GM13976 (cell line): Measurements from ENCODE around the gene PDP2.

ENCODE experiments used
- DNase-seq: peaks from one replicate; pipeline ENCODE4 v3.0.0; 2012; ENCODE audit warnings: low spot score
- CTCF ChIP-seq: IDR thresholded peaks from 2 replicates; pipeline ENCODE4 v1.5.1; 2012; ENCODE audit warnings: borderline replicate concordance, mild to moderate bottlenecking; ENCODE audit not compliant: insufficient read depth; ENCODE audit errors: extremely low read depth, missing control alignments, control extremely low read depth
- in situ Hi-C: fragments of 300-500 bp; cut with MboI; formaldehyde crosslinking; loops from one replicate; pipeline ENCODE4 v1.12.0; 2022; ENCODE audit warnings: low sequenced_read_pairs, mixed read lengths, inconsistent platforms; ENCODE audit not compliant: unreplicated experiment

Gene PDP2

GRCh38 chr16:66915041-66915440, 34.7 kb downstream of the PDP2 start:
- DNase-seq: no peak
- in situ Hi-C loops: no loop called here
- no peak for TF ChIP-seq CTCF

- in situ Hi-C loops: no loop called here
- no peak for DNase-seq
- TF ChIP-seq CTCF: no peak
These were observed 36.2 kb downstream of the PDP2 start for GRCh38 chr16:66916518-66916917.

GRCh38 chr16:66917741-66918140, 37.4 kb downstream of the PDP2 start:
- no peak for DNase-seq
- TF ChIP-seq CTCF: no peak
- in situ Hi-C loops: no loop called here

GRCh38 chr16:66918355-66918754, 38.0 kb downstream of the PDP2 start:
- TF ChIP-seq CTCF: no peak
- in situ Hi-C loops: no loop called here
- DNase-seq: no peak

GRCh38 chr16:66918803-66919568, 38.7 kb downstream of the PDP2 start, which contains the start of gene CDH16:
CDH16 (minus strand) TSS chr16:66918885; CDS start chr16:66918065, 820 bp downstream.
- no peak for DNase-seq
- TF ChIP-seq CTCF: no peak

GRCh38 chr16:66919569-66920298, 39.4 kb downstream of the PDP2 start:
- no peak for TF ChIP-seq CTCF
- DNase-seq: no peak
- in situ Hi-C loops: no loop called here

More at GRCh38 chr16:66918803-66919568, 38.7 kb downstream of the PDP2 start, which contains the start of gene CDH16:
- in situ Hi-C loops: no loop called here

GRCh38 chr16:66920299-66920590, 39.9 kb downstream of the PDP2 start:
- in situ Hi-C loops: no loop called here
- no peak for TF ChIP-seq CTCF
- DNase-seq: no peak
